HG03378 (cell line): ENCODE results near the gene ZNF784.

Experiments
- ATAC-seq: cut with Tn5 transposase; IDR thresholded peaks from one replicate; pipeline ENCODE4 v1.9.1; 2021; ENCODE audit warnings: mild to moderate bottlenecking, moderate library complexity; ENCODE audit not compliant: unreplicated experiment

The ZNF784 gene

DNA sequence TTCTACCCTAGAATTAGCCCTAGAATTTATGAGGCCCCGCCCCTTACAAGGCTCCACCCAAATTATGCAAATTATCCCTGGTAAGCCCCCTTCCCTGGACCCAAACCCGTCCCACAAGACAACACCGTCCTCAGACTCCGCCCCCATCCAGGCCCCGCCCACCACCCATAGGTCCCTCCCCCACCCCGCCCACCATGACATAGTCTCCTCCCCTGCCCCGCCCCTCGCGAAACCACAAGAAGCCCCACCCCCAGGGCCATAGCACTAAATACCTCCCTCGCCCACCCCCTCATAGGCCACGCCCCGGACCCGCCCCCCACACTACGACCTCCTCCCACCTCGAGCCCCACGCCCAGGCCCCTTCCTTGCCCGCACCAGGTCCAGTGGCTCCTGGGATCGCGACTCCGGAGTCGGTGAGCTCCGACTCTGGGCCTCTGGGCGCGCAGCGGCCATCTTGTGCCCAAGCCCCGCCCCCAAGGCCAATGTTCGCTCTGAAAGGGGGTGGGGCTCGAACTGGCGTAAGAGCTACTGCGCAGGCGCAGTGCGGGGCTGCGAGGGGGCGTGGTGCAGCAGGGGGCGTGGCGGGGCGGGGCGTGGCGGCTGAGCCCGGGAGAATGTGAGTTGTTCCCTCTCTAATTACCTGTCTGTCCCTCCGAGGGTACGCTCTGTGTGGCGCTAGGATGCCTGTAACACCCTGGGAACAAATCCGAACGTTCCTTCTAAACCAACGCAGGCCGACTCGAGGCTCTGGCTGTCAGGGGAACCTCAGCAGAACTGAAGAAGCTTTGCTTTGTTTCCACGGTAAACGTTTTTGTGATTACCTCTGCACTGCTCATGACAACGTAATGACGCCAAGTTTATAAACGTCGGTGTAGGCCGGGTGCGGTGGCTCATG lies at the start of gene ZNF784:
Gene ZNF784 (minus strand): TSS at position 458 of the 895 bp plus-strand sequence. CDS start 5 bp downstream, at position 453.
- no peak for ATAC-seq

DNA sequence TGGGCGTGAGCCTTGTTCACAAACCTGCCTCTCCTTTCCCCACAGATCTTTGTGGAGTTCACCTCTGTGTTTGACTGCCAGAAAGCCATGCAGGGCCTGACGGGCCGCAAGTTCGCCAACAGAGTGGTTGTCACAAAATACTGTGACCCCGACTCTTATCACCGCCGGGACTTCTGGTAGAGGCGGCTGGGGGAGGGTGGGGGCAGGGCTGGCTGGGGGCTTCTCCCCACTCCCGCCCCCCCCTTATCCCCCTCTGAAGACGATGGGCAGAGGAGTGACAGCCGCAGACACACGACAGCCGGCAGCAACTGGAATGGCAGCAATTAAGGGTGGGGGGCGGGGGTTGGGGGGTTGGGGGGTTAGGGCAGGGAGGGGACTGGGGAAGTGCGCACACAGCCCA lies 49.5 kb upstream of the ZNF784 start:
- no peak for ATAC-seq

- ATAC-seq, result no peak
Measured at GRCh38 chr19:55673465-55673864, 49.1 kb upstream of the ZNF784 start.

DNA sequence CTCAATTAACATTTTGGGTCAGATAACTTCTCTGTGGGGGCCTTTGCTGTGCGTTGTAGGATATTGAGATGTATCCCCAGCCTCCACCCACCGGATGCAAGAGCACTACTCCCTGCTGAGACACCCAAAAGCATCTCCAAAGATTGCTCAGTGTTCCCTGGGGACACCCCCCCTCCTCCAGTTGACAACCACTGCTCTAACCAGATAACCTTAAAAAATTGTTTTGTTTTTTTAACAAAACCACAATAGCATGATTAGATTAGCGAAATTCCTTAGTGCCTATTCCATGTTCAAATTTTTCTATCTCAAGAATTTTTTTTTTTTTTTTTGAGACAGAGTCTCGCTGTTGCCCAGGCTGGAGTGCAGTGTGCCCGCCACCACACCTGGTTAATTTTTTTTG lies 48.1 kb upstream of the ZNF784 start:
- no peak for ATAC-seq

DNA sequence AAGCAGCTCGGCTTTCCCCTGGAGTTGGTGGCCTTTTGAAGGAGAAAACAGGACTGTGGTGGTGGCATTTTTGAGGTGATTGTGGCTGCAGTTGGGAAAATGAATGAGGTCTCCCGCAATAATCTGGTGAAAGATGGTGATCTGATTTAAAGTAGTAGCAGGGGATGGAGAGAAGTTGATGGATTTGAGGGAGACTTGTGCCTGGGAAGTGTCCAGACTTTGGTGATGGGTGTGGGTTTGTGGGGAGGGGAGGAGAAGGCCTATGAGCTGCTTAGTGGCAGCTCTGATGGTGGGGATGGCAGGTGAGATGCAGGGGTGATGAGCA lies 46.6 kb upstream of the ZNF784 start:
- ATAC-seq, result no peak

DNA sequence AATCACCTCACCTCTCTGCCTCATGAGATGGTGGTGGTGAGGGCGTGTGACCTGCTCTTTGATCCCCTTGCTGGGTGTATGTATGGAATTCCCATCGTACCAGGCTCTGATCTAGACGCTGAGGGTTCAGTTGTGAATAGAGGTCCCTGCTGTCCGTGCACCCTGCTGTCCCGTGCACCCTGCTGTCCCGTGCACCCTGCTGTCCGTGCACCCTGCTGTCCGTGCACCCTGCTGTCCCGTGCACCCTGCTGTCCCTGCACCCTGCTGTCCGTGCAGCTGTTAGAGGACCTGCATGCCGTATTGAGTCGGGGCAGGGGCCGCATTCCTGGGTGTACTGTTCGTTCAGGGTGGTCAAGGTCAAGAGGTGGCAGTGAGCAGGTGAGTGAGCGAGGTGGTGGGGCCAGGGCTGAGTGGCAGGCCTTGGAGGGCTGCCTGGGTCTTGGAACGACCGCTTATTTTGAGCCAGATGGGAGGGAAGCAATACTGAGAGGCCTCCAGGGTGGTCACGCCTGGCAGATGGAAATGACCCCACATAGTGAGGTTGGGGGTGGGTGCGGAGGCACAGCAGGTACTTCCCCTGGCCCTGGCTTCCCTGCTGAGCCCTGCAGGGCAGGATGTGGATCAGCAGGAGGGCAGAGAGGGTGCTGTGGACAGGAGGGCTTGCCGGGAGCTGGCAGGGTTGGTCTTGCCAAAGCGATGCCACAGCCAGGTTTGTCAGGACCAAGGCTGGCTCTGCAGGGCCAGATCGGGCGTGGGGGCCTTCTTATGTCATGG lies 46.1 kb upstream of the ZNF784 start:
- ATAC-seq, result no peak

DNA sequence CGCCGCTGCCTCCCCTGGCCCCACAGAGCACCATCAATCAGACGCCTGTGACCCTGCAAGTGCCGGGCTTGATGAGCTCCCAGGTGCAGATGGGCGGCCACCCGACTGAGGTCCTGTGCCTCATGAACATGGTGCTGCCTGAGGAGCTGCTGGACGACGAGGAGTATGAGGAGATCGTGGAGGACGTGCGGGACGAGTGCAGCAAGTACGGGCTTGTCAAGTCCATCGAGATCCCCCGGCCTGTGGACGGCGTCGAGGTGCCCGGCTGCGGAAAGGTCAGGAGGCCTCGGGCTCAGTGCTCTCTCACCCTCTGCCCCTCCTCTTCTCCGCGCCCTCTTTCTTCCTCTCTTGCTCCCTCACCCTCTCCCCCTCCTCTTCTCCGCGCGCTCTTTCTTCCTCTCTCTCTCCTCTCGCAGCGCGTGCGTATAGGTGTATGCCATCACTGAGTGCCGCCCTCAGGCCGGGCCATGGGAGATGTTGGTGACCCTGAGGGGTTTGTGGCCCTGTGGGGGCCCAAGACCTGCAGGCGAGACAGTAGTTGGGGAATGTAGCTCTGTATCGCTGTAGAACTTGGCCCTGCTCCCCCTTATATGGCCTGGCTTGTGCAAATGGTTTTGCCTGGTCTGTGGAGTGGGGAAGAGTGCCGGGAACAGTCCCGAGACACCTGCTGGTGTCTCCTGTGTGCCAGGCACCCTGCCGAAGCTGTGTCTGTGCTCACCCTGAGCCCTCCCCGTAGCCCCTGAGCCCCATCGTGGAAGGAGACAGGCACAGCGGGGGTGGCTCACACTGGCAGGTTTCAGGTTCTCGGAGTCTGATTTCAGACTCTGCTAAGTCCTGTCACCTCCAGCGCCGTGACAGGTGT lies 45.3 kb upstream of the ZNF784 start:
- no peak for ATAC-seq

DNA sequence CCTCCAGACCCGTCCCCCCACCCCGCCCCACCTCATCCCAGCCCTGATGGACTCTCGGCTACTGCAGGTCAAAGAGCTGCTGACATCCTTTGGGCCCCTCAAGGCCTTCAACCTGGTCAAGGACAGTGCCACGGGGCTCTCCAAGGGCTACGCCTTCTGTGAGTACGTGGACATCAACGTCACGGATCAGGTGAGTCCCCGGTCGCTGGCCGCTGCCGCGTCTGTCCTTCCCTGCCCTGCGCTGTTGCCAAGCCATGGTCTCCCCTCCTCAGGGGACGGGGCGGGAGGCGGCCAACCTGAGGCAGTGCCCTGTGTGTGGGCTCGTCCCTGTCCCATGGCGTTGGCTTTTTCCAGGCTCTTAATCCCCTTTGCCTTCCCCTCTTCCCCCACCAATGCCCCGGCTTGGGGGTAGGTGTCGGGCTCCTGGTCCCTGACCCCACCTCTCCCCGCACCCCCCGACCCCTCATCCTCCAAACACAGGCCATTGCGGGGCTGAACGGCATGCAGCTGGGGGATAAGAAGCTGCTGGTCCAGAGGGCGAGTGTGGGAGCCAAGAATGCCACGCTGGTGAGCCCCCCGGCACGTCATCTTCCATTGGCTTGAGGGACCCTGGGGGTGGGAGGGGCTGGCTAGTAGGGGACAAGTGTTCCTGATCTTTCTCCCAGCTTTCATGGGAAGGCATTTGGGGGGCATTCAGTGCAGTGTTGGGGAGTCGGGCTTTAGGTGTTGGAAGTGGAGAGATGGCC lies 44.4 kb upstream of the ZNF784 start:
- no peak for ATAC-seq

GRCh38 chr19:55667958-55668357 lies 43.6 kb upstream of the ZNF784 start:
- no peak for ATAC-seq

- ATAC-seq, result no peak
Measured at GRCh38 chr19:55667511-55667910, 43.1 kb upstream of the ZNF784 start.

- ATAC-seq, result no peak
Measured at GRCh38 chr19:55667006-55667381, 42.6 kb upstream of the ZNF784 start.

GRCh38 chr19:55666343-55667005 lies 42.1 kb upstream of the ZNF784 start:
- ATAC-seq, result no peak

DNA sequence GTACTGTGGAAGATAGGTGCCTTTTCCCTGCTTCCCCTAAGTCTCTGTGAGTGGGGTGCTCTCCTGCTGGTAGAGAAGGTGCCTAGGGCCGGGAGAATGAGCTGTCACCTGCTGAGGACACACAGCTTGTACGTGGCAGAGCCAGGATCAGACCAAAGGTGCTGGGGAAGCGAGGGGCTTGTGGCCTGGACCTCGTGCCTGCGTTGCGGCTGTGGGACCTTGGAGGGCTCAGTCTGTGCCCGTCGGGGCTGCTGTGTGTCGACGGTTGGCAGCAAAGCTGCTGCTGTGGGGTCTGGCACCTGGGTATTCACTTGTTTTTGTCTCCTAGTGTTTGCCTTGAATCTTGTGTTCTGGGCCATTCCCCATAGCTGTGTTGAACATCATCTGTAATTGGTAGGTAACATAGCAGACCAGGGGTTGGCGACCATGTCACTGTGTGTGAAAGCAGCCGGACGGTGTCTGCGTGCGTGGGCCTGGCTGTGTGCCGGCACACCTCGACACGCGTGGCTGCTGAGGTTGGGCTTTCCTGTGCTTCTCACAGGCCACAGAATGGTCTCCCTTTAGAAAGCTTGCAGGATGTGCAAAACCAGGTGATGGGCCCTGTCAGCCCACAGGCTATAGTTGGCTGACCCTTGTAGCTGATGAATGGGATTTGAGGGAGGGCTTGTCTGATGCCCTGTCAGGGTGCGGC lies 39.6 kb upstream of the ZNF784 start:
- ATAC-seq, result no peak

DNA sequence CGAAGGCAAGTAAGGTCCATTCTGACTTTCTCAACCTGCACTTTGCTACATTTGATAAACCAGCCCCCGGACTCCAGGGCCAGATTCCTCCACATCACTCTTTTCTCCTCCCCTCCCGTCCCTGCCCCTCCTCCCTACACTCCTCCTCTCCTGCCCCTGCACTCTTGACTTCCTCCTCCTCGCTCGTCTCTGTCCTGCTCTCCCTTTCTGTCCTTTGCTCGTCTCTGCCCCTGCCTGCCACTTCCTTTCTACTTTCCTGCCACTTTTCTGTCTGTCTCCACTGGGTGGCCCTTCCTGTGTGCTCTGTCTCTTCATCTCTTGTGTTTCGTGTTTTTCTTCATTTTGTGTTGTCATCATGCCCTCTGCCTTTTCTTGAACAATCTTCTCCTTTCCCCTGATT lies 37.5 kb upstream of the ZNF784 start:
- ATAC-seq, result no peak

- no peak for ATAC-seq
Measured at GRCh38 chr19:55660991-55661390, 36.6 kb upstream of the ZNF784 start.

DNA sequence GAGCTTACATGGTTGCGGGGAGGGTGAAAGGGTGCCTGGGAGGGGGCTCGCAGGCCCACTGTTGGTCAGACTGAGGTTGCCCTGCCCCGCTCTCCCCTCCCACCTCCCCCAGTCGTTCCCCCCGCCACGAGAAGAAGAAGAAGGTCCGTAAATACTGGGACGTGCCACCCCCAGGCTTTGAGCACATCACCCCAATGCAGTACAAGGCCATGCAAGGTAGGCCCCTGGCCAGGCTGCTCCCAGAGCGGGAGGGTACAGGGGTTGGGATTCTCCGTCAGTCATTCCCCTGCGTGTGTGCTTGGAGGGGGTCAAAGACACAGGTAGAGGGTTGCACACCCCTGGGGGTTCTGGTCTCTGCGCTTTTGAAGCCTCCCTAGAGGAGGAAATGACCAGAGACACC lies 36.0 kb upstream of the ZNF784 start:
- ATAC-seq, result no peak

DNA sequence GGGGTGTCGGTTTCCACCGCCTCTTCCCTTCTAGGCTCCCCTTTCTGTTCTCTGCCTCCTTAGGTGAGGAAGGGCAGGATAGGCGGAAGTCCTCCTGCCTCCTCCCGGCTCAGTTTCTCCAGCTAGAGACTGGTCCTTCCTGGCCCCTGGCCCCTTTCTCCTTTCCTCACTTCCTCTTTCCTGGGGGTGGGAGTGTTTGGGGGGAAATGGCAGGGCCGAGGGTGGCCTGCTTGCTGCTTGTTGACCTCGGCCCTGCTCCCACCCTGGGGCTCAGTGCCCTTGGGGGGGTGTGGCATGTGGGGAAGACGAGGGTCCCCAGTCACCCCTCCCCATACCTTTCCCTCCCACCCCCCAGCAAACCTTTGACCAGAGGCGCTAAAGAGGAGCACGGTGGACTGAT lies 35.5 kb upstream of the ZNF784 start:
- ATAC-seq, result no peak

DNA sequence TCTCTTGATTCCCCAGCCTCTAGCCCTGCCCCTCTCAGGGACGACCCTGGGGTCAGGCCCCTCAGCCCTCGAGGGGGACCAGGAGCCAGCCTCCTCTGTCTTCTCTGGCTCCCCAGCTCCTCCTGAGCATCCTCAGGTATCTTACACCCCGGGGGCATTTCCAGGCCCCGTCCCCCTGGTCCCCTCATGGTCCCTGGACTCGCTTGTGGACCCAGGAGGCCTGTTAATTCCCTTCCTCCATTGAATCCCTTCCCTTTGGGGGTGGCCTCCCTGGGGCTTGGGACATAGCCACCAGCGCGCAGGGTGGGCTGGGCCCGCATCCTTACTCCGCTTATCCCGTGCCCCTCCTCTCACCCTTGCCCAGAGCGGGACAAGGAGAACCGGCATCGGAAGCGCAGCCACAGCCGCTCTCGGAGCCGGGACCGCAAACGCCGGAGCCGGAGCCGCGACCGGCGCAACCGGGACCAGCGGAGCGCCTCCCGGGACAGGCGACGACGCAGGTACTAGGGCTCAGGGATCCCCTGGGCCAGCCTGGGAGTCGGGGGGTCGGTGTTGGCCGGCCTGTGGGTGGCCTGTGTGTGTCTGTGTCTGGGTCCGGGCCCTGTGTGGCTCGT lies 34.6 kb upstream of the ZNF784 start:
- ATAC-seq, result no peak
